ENCODE results near the gene F13A1.
A peak's percentile ranks its signal among the peaks of the same experiment; 100 is the strongest.

F13A1 gene

DNA sequence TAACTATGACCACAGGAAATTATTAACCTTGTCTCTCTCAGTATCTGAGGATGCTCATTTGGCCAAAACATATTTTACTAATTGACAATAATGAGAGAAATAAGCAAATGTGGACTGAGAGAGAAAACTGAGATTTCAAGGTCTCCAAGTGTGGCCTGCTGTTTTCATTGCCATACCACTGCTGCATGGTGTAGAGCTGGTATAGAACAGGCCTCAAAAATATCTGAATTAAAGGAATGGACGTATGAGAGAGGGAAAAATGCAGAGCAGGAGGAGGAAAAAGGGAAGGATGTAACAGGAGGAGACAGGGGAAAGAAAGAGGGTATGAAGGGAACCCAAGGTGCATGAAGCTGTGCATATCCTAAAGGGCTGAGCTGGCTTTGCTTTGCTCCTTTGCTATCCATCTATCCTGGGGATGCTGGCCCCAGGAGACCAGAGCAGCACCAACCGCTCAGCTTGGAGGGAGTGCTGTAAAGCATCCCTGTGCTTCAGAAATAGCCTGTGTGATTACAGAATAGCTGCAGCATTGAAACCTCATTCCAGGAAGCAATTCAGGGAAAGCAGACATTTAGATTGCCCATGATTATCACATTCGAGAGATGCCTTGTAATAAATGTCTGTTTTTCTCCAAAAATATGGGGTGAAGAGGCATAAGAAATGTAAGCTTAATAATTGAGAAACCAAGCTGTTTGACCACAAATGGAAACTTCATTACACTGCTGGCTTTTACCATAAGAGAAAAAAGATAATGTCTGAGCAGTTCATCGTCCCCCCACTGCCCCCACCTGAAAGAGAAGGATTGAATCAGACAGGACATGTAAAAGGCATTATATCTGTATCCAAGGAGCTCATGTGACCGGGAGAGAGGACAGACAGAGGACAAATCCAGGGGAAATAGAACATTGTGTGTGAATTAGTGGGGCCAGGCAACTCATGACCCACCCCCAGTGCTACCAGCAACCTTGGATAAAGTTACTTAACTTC lies 80.6 kb downstream of the F13A1 start:
- no peak for DNase-seq

DNA sequence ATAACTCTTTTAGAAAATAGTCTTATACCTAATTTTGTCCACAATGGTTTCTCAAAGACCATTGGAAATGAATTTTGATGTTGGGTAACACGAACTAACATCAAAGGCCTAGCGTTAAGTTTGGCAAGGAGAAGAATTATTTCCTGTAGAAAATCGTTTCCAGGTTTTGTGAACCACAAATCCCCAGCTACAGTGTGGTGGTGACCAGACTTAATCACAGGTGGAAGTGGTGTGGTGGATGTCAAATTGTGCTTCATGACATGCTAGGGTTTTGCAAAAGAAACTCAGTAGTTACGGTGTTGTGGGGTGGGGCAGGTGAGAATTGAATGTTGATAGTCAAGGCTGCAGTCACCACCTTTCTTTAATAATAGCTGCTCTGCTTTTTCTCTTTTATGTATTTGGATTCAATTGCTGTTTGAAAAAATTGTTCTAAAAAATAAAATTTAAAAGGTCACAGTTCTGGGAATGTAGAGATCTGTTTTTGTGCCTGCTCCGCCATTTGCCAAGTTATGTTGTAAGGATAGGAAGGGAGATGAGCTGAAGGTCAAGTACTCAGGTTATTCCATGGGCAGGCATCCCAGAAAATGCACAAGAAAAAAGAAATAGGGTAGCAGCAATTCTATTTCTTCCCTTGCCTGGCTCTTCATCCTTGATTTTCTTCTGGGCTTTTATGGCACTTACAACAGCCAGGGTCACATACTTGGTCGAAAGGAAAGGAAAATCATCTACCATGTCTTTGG lies 83.6 kb downstream of the F13A1 start:
- DNase-seq, result no peak

GRCh38 chr6:6235786-6236185 lies 84.7 kb downstream of the F13A1 start:
- DNase-seq, result no peak

GRCh38 chr6:6234963-6235362 lies 85.5 kb downstream of the F13A1 start:
- no peak for DNase-seq

DNA sequence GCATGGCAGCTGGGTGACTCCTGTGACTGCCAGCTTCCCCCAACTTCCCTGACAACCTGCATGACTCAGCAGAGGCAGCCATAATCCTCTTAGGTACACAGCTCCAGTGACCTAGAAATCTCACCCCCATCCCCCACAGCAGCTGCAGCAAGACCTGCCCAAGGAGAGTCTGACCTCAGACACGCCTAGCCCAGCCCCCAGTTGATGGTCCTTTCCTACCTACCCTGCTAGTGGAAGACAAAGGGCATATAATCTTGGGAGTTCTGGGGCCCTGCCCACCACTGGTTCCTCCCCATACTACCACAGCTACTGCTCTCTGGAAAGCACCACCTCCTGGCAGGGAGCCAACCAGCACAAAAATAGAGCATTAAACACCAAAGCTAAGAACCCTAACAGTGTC lies 90.2 kb downstream of the F13A1 start:
- peak; percentile 7 to 68 for DNase-seq

DNA sequence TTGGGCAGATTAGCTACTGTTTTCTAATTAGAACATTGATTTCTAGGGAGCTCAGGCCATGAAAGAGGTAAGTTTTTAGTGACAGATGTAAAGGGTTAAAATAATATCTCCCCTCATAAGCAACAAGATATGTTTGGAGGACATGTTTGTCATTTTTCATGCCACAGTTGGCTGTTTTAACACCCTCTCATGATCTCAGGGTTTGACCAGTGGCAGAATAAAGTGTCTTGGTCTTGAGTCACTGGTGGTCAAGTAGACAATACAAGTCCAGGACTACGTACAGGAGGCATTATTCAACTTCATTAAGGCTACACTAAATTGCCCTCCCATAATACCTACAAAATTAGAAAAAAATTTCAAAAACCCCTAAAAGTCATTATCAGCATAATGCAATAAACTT lies 92.6 kb downstream of the F13A1 start:
- DNase-seq, result no peak

GRCh38 chr6:6225885-6226529 lies 94.5 kb downstream of the F13A1 start:
- DNase-seq, result no peak

DNA sequence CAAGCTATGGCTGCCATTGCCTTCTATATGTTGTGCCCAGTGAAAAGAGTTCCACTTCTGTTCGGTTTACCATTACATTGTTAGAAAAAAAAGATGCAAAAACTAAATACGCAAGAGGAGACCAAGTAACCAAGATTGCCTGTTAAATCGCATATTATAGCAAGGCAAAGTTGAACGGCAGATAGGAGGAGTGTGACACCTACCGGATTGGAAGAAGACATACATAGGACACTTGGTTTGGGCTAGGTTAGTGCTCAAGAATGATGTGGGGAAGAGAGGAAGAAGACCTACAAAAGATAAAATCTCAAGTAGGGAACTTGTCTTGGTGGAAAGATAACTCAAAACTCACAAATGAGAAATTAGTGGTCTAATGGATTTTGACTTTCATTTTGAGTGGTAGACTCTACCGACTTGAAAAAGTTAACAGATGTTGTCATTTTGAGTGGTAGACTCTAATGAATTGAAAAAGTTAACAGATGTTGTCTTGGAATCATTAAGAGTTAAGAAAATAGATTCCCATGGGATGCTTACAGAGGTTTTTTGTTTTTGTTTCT lies 95.5 kb downstream of the F13A1 start:
- peak in 1 of 2 experiments; percentile 19 for DNase-seq

DNA sequence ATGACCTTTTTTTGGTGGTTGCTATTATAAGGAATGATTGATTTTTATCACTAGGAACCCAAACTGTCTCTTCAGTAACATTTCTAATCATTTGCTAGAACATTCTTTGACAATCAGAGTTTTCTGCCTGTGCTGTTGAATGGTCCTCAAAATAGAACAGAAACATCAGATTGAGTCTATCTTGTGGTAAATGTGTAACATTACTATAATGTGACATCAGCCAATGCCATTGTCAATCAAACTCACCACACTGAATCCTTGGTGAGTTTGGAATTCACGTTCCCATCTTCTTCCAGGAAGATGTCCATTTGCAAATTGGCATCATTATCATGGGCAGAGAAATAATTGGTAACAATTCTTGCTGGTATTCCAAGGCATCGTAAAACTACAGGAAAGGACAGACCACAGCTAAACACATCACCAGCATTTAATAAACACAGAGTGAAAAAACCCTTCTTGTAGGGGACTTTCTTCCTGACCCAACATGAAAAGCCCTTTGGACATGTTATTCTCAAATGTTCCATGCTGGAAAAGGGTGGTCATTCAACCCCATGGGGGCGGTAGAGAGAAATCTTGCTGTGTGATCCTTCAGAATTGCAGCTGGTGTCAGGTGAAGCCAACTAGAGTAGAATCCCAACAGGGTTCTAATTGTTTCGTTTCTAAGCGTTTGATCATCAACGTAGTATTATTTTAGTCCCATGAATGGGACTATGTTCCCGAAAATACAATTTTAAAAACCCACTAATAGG lies 98.5 kb downstream of the F13A1 start:
- DNase-seq, result peak; percentile 11 to 41

DNA sequence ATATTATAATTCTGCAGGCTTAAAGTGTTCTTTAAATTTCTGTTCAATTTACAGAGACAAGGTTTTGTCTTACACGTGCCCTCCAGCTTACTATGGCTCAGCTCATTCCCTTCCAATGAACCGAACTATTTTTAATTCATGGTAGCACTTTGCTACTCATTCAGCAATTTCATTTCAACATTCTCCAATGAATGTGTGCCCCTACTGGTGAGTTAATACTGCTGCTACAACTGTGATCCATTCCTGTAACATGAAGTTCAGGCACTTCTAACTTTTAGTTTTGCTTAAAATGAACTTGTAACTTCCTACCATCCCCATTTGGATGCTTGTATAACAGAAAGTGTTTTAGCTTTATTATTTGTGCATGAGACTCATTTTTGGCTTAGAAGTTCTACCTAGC lies 99.7 kb downstream of the F13A1 start:
- DNase-seq, result peak in 1 of 2 experiments; percentile 16

GRCh38 chr6:6219716-6220115 lies 100.7 kb downstream of the F13A1 start:
- no peak for DNase-seq

DNA sequence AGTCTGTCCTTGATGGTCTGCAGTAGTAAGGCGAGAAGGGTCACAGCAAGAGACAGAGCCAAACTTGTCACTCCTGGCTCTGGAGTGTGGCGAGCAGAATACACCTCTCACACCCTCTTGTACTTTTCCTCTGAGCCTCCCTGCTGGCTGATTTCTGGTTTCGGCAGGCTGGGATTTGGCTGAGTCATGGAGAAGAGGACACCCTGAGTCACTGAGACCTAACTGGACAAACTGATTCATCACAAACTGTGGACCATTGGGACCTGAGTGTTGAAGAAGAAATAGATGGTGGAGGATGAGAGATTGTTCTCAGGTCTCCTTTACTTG lies 101.7 kb downstream of the F13A1 start:
- no peak for DNase-seq

- DNase-seq, result no peak
Measured at GRCh38 chr6:6217855-6218758, 102.4 kb downstream of the F13A1 start.

DNA sequence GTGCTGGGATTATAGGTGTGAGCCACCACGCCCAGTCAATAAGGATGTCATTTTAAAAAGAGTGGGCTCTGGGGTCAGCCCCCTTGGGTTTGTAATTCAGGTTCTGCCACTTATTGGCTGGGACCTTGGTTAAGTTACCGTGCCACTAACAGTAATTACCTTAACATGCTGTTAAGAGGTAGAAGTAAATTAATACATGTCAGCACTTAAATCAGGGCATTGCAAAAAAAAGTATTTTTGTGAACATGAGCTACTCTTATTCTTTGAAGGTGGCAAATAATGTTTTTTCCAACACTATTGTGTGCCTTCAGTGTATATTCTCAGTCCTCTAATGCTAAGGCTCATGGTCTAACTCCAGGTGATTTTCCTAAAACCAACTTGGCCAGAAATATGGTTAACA lies 109.5 kb downstream of the F13A1 start:
- DNase-seq, result no peak

- DNase-seq, result no peak
Measured at GRCh38 chr6:6202886-6203285, 117.6 kb downstream of the F13A1 start.

GRCh38 chr6:6201200-6201599 lies 119.3 kb downstream of the F13A1 start:
- no peak for DNase-seq

DNA sequence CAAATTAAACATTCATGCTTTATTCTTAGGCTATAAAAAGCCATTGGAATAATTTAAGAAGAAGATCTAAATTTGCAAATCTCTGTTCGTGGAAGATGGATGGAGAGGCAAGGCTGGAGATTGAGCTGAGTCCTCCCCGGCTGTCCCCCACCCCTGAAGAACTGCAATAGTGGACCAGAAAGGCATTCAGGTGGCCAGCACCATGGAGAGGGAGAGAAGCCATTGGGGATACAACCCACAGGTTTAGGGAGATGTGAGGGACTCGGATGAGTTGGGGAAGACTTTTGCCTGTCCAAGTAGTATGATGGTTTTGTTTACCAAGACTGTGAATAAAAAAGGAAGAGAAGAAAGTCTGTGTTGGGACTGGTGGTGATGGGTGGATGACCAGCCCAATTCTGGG lies 120.8 kb downstream of the F13A1 start:
- no peak for DNase-seq

- DNase-seq, result no peak
Measured at GRCh38 chr6:6196762-6197161, 123.7 kb downstream of the F13A1 start.

- DNase-seq, result no peak
Measured at GRCh38 chr6:6195080-6195479, 125.4 kb downstream of the F13A1 start.

GRCh38 chr6:6193221-6193745 lies 127.2 kb downstream of the F13A1 start:
- no peak for DNase-seq

DNA sequence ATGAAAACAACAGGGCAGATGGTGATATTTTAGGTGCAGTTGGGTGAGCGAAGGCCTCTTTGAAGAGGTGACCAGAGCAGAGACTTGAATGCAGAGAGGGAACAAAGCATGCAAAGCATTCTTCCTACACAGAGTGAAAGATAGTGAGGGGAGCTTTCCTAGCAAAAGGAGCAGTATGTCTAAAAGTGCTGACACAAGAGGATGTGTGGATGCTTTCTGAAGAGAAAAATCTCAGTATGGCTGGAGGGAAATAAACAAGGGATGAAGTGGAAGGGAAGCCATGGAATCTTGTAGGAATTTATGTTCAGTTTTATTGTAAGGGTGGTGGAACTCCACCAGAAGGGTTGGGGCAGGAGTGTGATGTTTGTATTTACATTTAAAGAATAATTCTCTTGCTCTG lies 128.6 kb downstream of the F13A1 start:
- no peak for DNase-seq
